ENCODE data around the gene LRP6.

DNA sequence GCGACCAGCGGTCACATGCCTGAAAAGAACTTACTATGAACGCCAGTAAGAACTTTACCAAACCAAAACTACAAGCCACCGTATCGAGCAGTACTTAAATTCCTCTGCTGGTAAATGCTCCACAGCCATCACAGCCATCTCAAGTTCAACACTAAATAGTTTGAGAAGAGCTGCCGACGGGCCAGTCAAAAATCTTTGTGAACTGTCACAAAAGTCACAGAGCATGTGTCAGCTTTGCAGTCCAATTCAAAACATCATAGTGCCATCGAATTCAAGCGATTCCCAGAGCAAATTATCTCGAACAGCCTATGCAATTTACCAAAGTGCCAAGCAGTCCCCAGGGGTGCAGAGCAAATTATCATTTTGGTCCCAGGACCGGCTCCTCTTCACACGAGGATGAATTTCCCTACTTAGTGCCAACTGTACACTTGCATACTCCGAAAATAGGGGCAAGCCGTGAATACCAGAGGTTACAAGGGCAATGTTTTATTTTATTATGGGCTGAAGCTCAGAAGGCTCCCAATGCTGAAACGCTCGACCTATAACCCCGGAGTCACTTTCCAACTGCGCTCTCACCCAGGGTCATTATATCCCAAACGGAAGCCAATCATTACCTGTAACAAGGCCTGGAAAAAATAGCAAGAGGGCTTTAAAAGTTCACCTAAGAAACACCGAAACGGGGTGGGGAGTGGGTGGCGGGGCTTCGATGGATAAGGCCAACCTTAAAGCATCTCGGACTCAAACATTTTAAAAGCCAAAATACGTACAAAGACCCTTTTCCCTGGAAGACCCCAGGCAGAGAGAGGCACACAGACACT is 1.1 kb downstream of the LRP6 start:
- TF ChIP-seq EP300 (IDR thresholded peaks at IDR 0.05; ENCODE audit: borderline replicate concordance) (no peak), TAF1 (IDR thresholded peaks at IDR 0.05; ENCODE audit: low read depth) (no peak), FOXM1 (IDR thresholded peaks at IDR 0.05; ENCODE audit: borderline replicate concordance, low read depth) (no peak)

Measured in Ishikawa (cell line).